HG03139 (cell line): Measurements from ENCODE around the gene BRPF3.

ENCODE experiments used
- ATAC-seq: cut with Tn5 transposase; IDR thresholded peaks from one replicate; pipeline ENCODE4 v1.9.1; 2021; ENCODE audit not compliant: unreplicated experiment

BRPF3 gene

DNA sequence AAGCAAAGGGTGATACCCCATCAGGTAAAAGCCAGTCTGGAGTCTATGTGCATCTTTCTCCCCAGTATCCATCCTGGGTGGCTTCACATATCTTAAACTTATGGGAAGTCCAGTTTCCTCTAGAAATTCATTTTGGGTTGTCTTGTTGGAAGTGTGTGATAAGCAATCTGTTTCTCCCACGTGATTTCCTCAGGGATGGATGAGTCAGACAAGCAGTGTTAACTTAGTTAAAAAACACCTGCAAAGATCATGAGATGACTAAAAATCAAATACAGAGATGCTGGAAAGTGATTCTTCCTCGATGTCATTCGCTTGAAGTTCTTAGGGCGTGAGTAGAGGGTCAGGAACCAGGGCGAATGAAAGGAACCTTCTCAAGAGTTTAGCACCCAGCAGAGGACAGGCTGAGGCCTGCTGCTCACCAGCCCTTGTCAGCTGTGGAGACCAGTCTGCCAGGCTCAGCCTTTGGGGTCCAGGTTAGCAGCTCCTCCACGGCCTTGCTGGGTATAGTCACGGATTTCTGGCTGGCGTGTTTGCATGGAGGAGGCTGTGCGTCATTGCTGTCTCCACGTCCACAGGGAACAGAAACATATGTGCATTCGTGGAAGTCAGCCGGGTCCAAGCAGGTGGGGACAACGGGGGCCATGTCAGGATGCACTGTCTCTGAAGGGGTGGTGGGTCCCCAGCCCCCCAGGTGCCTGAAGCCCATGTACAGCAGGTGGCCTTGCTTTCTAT, 70.5 kb downstream of the BRPF3 start:
- no peak for ATAC-seq

DNA sequence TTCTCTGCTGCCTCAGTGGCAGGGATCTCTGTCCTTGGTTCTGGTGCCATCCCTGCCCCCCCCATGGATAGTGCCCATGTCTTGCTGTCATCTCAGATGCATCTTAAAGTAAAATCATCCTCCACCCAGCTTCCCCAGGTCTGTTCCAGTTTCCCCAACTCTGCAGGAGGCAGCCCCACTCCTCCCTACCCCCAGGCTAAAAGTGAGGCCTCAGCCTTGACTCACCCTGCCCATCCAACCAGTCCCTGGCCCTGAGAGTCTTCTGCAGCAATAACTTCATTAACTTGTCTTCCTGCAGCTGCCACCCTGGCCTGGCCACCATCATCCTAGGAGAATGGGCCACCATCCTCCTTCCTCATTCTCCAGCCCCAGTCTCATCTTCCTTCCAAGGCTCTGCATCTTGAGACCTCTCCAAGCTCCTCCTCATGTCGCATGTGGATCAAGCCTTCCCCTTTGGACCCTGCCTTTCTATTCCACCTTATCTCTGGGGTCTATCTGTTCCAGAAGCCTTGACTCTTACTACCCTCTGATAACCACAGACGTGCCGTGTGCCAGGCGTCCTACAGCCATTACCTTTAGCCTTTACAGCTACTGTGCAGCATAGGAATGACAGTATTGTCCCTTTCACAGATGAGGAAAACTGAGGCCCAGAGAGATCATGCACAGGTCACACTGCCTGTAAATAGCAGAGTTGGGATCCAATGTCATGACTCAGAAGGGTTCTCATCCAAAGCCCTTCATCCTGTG, 71.4 kb downstream of the BRPF3 start:
- ATAC-seq: no peak

DNA sequence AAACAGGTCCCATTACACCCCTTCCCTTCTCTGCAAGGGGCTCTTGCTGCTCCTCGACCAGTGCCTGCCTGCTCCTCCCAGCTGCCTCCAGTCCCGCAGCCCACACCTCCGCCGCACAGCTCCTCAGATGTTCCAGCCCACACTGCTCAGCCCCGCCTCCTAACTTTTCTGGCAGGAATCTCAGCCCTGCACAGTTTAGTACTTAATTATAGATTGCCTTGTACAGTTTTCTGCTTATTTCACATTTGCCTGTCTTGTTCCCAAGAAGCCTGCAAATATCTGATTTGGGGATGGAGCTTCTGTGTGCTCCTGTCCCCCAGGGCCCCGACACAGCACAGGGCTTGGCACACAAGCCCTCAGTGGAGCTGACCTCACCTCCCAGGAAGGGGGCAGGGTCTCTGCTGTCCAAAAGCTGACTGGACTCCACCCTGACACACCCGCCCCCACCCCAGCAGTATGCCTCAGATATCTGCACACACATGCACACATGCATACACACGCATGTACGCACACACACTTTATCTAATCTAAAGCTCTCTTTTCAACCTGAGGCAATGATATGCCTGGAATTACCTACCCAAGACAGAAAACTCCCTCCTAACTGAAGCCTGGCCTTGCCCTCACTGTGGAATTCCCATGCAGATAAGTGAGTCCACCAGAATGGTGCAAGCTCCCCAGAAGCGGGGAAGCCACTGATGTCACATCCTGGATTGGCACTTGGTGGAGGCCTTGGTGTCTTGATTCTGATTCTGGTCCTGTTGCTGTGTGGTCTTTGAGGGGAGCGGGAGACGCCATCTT, 72.1 kb downstream of the BRPF3 start:
- ATAC-seq: no peak

DNA sequence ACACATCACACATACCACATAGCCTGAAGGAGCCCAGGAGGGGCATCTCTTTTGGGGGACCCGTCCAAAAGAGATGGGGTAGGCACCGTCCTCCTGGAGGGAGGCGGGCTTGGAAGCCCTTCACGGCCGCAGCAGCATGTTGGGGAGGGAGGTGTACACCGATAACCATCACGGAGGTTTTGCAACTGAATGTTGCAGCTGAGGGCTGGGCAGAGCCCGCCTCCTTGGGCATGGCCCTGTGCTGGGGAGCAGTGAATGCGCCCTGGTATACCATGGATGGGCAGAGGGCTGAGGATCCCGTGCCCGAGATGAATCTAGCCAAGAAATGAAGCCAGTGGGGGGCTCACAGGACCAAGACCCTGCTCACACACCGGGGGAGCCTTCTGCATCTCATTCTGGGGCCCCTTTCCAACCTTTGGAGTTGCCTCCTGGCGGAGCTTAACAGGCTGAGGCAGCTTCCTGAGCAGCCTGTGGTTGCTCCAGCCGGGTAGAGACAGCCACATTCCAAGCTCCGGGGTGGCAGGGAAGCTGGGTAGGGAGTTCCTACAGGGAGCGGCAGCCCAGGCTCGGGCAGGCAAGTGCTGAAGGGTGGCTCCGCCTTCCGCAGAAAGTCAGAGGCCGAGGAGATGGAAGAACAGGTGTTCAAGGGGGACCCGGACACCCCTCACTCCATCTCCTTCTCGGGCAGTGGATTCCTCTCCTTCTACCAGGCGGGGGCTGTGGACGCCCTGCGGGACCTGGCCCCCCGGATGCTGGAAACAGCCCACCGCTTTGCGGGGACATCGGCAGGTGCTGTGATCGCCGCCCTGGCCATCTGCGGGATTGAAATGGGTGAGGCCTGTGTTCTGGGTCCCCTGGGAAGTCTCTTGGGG, 73.5 kb downstream of the BRPF3 start, which contains the start of gene PNPLA1:
PNPLA1 (plus strand) TSS at position 227 of the 872 bp plus-strand sequence; CDS start at position 627, 400 bp downstream.
- ATAC-seq: no peak

DNA sequence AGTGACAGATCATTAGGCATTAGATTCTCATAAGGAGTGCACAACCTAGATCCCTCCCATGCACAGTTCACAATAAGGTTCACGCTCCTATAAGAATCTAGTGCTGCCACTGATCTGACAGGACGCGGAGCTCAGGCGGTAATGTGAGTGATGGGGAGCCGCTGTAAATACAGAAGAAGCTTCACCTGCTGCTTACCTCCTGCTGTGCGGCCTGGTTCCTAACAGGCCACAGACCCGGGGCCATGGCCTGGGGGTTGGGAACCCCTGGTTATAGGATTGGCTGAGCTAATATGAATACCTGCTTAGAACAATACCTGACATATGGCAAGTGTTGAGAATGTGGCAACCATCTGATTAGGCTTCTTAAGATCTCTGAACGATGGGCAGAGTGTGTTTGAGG, 75.7 kb downstream of the BRPF3 start:
- ATAC-seq: no peak

DNA sequence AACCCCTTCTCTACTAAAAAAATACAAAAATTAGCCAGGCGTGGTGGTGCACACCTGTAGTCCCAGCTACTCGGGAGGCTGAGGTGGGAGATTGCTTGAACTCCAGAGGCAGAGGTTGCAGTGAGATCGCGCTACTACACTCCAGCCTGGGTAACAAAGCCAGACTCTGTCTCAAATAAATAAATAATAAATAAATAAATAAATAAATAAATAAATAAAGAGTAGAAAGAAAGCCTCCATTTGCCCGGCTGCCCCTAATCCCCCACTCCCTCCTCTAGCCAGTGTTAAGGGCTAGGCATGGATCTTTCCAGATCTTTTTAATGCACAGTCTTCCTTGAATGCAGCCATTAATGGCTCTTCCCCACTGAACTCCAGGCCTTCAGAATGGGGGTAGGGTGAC, 76.5 kb downstream of the BRPF3 start:
- no peak for ATAC-seq

DNA sequence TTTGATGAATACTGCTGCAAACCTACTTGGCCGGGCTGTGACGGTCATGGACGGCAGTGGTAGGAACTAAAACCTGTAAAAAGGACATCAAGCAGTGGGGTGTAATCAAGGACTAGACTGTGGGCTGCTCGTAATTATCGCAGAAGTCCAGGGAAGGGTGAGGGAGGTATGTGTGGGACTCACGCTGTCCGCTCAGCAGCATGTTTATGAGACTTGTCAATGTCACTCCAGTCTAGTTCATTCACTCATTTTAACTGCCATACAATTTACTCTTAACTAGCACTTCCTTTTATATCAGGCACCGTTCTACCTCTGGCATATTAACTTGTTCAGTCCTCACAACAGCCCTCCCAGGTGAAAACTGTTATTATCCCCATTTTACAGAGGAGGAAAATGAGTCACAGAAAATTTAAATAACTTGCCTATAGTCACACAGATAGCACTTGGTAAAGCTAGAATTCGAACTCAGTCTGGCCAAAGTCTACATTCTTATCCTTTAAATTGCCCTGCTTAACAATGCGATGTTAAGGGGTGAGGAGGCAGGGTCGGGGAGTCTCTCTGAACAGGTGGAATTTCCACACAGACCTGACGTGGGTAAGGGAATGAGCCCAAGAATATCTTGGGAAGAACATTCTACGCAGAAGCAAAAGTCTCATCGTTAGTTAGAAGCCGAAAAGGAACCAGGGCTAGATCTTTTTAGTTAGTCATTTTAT, 77.4 kb downstream of the BRPF3 start:
- no peak for ATAC-seq

DNA sequence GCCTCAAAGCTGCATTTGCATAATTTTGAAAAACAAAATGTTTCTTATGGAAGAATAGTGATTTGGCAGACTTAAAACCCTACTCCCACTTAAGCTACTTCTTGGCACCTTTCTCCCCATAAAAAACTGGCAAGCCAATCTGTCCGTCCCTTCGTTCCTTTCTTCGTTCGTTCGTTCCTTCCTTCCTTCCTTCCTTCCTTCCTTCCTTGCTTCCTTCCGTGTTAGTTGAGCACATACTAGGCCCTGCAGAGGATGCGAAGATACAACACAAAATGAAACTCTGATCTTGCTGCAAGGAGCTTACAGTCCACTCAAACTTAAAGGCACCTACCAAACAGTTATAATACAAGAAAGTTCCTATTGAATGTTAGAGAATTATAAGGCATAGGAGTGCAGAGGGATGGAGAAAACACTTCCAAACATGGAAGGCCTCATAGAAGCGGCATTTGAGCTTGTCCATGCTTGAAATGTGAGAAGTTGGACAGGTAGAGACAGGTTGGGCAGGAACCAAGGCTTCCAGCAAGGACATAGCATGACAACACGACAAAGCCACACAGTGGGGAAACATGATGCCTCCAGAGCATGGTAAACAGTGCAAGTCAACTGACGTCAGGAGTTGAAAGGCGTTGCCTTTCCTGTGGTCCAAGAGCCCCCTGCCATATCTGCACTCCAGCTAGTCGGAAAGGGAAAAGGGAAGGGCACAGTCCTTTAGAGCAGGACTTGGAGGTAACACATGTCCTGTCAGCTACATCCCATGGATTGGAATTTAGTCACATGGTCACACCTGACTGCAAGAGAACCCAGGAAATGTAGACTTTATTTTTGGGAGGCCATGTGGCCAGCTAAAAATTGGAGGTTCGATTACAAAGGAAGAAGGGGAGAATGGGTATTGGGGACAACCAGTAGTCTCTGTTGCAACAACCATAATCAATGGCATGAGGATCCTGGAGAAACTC, 80.3 kb downstream of the BRPF3 start:
- no peak for ATAC-seq

DNA sequence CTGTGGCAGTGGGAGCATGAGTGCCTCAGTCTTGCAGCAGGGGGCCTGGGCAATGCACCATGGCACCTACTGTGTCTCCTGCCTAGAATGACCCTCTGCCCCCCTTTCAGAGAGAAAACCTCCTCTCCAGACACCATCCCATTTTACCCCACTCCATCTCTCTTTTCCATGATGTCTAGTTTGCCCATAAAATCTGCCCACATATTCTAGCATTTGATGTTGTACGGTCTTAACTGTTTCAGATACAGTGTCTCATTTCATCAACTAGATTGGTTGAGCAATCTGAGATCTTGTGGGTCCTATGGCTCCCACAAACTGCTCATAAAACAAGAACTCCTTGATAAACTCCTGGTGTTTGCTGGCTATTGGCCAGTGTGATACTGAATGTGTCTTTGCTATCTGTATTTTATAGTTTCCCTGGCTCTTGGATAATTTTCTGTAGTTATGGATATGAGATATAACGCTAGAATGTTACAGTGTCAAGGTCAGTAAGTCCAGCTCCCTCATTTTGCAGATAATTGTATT, 81.5 kb downstream of the BRPF3 start:
- ATAC-seq: no peak

DNA sequence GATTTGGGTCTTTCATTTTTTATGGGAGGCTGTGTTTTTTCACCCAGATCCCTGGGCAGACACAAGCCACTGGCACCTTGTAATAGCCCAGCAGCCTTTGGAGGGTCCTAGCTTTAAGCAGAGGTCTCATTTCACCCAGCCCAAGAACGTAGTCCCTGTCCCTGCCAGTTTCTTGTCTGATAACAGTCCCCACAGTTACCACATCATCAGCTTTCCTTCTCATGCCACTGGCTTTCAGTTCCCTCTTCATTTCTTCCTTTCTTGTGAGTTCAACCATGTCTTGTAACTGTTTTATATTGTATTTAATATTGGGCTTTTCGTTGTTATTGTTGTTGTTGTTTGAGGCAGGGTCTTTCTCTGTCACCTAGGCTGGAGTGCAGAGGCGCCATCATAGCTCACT, 83.9 kb downstream of the BRPF3 start:
- no peak for ATAC-seq

DNA sequence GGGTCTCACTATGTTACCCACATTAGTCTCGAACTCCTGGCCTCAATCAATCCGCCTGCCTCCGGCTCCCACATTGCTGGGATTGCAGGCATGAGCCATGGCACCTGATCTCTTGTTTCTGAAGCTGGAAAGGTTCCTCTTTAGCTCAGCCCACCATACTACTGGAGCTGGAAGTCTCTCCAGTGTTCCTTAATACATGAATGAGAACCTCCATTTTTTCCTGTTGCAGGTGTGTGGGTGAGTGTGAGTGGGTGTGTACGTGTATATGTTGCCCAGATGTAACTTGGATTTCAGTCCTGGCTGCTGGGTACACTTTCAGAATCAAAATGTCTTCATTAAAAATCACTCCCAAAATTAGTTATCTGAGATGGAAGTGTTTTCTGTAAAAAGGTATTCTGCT, 84.4 kb downstream of the BRPF3 start:
- no peak for ATAC-seq
